ENCODE data around the gene POU2AF1. TPM values are rescaled to one million over a fixed set of nuclear protein-coding genes. Genes with fewer than 3 reads are reported as not detected.

Gene POU2AF1
- total and polyA plus RNA-seq, 2 of the 13 experiments (the other 11 are each of a cell fraction or from before 2014, with no cell fraction given): 1.9 to 3.6 TPM

DNA sequence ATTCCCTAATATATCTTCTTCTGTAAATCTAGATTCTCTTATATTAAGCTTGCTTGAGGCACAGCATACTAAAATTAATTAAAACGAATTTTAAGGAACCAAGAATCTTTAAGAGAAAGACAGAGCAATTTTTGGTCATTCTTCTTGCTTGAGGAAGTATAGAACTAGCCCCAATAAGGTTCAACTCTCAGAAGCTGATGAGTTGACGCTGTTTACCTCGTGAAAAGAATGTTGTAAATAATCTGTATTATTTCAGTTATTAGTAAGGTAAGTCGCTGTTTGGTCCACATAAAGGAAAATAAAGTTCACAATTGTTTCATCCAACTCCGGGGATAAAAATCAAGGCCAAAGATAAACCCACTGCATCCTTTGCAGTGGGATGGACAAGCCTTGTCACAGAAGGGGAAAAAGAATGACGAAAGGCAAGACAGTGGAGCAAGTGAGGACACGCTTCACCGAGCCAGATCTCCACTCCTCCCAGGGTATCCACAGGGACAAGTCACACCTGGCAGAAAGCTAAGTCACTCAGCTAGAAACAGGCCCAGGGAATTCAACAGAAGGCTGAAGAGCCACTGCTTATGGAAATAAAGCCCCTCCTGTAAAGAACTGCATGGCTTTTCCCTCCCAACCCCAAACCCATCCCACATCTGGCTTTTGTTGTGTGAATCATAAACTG is 752 bp downstream of the POU2AF1 start:
- ChIA-PET POLR2A (no interaction called here), CTCF (ENCODE audit: low intra/inter-chr PET ratio, low total read pairs) (no interaction called here)
- H3K27ac ChIP-seq (ENCODE audit: extremely low read length, insufficient read depth, low read length): no peak overlapping the region
- H3K4me3 ChIP-seq (replicated peaks in 1 of 3; ENCODE audit: insufficient read depth in 1 of 3, low read depth in 2 of 3, low read length in 3 of 3): no peak overlapping the region
- no peak overlapping the region for H3K4me2 ChIP-seq (ENCODE audit: low read depth, low read length)
- ATAC-seq (no peak), FAIRE-seq (no peak), DNase-seq (ENCODE audit: low spot score) (no peak)
- no peak overlapping the region for H3K9ac ChIP-seq (ENCODE audit: insufficient read depth, low read depth, low read length)
- no peak for TF ChIP-seq ZFP1 (CRISPR knock-in tag; IDR thresholded peaks at IDR 0.05)
- no peak for TF ChIP-seq EEA1 (CRISPR knock-in tag; IDR thresholded peaks at IDR 0.05; ENCODE audit: borderline replicate concordance)
- no peak for TF ChIP-seq PHF8 (CRISPR knock-in tag; IDR thresholded peaks at IDR 0.05)
- no peak for TF ChIP-seq ZNF451 (CRISPR knock-in tag; IDR thresholded peaks at IDR 0.05)
- peaks cover 37% of the 10 kb centered on the region for H3K4me1 ChIP-seq (ENCODE audit: insufficient read depth, low read length)
- H3K27me3 ChIP-seq (ENCODE audit: control insufficient read depth in 1 of 2, insufficient read depth in 2 of 2, low read length in 2 of 2): no peaks in the 10 kb centered on the region
- H3K79me2 ChIP-seq (ENCODE audit: insufficient read depth, low read length): no peaks in the 10 kb centered on the region
- no peak overlapping the region for H2AFZ ChIP-seq (ENCODE audit: low read length)
- no peaks in the 10 kb centered on the region for H3K9me3 ChIP-seq (ENCODE audit: low read length)
- H4K20me1 ChIP-seq (ENCODE audit: insufficient read depth, low read length): no peaks in the 10 kb centered on the region
- intact Hi-C loops (cut with micrococcal nuclease; ENCODE audit: unreplicated experiment): no loop called here
- in situ Hi-C loops (cut with HindIII; ENCODE audit: extremely low pct_ligation_motif_present, low pct_unique_long_range_greater_than_20kb): no loop called here
- no peaks in the 10 kb centered on the region for H3K36me3 ChIP-seq (replicated peaks in 1 of 2; ENCODE audit: control insufficient read depth in 1 of 2, insufficient read depth in 2 of 2, low read length in 2 of 2)
- 70% methylated on average over 8 of the region's 8 CpGs for WGBS (ENCODE audit: low lambda C conversion rate)
- BruUV-seq (replicated peaks): no TSS peak

DNA sequence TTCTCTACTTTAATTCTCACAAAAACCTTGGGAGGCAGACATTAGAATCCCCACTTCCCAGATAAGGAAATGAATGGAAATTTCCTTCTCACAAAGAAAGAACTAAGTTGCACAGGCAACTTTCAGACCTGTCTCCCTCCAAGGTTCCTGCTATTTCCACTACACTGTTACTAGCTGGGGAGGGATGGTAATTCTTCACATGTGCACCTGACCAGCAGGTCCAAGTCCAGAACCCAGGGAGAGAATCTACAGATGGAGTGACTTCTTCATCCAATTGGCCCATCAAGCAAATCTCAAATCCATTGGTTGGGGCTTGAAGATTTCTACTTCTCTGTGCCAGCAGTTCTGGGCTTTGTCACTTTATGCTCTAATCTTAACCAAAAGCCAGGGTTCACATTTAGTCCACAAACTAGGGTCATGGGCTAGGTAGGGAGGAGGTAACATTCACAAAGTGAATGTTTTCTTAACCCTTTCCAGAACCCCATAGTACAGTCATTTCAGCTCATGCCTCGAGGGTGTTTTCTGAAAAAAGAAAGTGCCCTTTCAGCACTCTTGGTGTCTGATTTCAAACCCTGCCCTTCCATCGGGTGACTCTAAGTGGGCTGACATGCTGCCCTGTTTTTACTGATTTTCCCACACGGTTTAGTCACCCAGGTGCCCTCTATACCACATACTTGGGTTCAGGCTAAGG is 2.7 kb downstream of the POU2AF1 start:
- ChIA-PET POLR2A (no interaction called here), CTCF (ENCODE audit: low intra/inter-chr PET ratio, low total read pairs) (no interaction called here)
- Histone ChIP-seq H3K4me3 (replicated peaks in 1 of 3; ENCODE audit: insufficient read depth in 1 of 3, low read depth in 2 of 3, low read length in 3 of 3) (no peak overlapping the region), H3K9ac (ENCODE audit: insufficient read depth, low read depth, low read length) (no peak overlapping the region), H3K27me3 (ENCODE audit: control insufficient read depth in 1 of 2, insufficient read depth in 2 of 2, low read length in 2 of 2) (no peaks in the 10 kb centered on the region), H3K36me3 (replicated peaks in 1 of 2; ENCODE audit: control insufficient read depth in 1 of 2, insufficient read depth in 2 of 2, low read length in 2 of 2) (no peaks in the 10 kb centered on the region), H4K20me1 (ENCODE audit: insufficient read depth, low read length) (no peaks in the 10 kb centered on the region), H3K79me2 (ENCODE audit: insufficient read depth, low read length) (no peaks in the 10 kb centered on the region), H2AFZ (ENCODE audit: low read length) (peak overlapping the region; percentile 46), H3K4me1 (ENCODE audit: insufficient read depth, low read length) (peaks cover 49% of the 10 kb centered on the region), H3K9me3 (ENCODE audit: low read length) (no peaks in the 10 kb centered on the region), H3K4me2 (ENCODE audit: low read depth, low read length) (no peak overlapping the region), H3K27ac (ENCODE audit: extremely low read length, insufficient read depth, low read length) (peak overlapping the region; percentile 43)
- intact Hi-C loops (cut with micrococcal nuclease; ENCODE audit: unreplicated experiment): no loop called here
- no TSS peak for BruUV-seq (replicated peaks)
- FAIRE-seq (peak; percentile 44), DNase-seq (ENCODE audit: low spot score) (no peak), ATAC-seq (peak; percentile 32; the same call in 1 of the 3 replicates)
- WGBS (ENCODE audit: low lambda C conversion rate): 56% methylated on average over 3 of the region's 3 CpGs
- TF ChIP-seq, protein P1, sequence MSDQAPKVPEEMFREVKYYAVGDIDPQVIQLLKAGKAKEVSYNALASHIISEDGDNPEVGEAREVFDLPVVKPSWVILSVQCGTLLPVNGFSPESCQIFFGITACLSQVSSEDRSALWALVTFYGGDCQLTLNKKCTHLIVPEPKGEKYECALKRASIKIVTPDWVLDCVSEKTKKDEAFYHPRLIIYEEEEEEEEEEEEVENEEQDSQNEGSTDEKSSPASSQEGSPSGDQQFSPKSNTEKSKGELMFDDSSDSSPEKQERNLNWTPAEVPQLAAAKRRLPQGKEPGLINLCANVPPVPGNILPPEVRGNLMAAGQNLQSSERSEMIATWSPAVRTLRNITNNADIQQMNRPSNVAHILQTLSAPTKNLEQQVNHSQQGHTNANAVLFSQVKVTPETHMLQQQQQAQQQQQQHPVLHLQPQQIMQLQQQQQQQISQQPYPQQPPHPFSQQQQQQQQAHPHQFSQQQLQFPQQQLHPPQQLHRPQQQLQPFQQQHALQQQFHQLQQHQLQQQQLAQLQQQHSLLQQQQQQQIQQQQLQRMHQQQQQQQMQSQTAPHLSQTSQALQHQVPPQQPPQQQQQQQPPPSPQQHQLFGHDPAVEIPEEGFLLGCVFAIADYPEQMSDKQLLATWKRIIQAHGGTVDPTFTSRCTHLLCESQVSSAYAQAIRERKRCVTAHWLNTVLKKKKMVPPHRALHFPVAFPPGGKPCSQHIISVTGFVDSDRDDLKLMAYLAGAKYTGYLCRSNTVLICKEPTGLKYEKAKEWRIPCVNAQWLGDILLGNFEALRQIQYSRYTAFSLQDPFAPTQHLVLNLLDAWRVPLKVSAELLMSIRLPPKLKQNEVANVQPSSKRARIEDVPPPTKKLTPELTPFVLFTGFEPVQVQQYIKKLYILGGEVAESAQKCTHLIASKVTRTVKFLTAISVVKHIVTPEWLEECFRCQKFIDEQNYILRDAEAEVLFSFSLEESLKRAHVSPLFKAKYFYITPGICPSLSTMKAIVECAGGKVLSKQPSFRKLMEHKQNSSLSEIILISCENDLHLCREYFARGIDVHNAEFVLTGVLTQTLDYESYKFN (CRISPR knock-in tag; conservative IDR thresholded peaks at IDR 0.05): peak; percentile 33; the same call in 1 of the 2 replicates
- TF ChIP-seq ZNF570 (CRISPR knock-in tag; IDR thresholded peaks at IDR 0.05; ENCODE audit: borderline replicate concordance) (no peak), SIX1 (CRISPR knock-in tag; IDR thresholded peaks at IDR 0.05; ENCODE audit: borderline replicate concordance) (no peak), ZNF317 (CRISPR knock-in tag; IDR thresholded peaks at IDR 0.05) (0 out of 2 replicates have a peak, but pooled peaks have one; percentile 25), JUND (CRISPR knock-in tag; IDR thresholded peaks at IDR 0.05) (no peak), DPF2 (CRISPR knock-in tag; IDR thresholded peaks at IDR 0.05; ENCODE audit: borderline replicate concordance, low read depth) (0 out of 2 replicates have a peak, but pooled peaks have one; percentile 19), MAFK (conservative IDR thresholded peaks at IDR 0.05 in 1 of 2, IDR thresholded peaks at IDR 0.05 in 1 of 2; ENCODE audit: low read length in 2 of 2) (peak in 1 of 2 experiments; percentile 30; a peak in 2 of 4 replicates), ZNF652 (CRISPR knock-in tag; IDR thresholded peaks at IDR 0.05; ENCODE audit: borderline replicate concordance, low read depth) (peak; percentile 89), GLI4 (CRISPR knock-in tag; IDR thresholded peaks at IDR 0.05; ENCODE audit: borderline replicate concordance) (no peak), PPARG (CRISPR knock-in tag; conservative IDR thresholded peaks at IDR 0.05) (no peak), TARDBP (CRISPR knock-in tag; IDR thresholded peaks at IDR 0.05) (no peak)
- in situ Hi-C loops (cut with HindIII; ENCODE audit: extremely low pct_ligation_motif_present, low pct_unique_long_range_greater_than_20kb): no loop called here
